GM12878 (cell line): ENCODE results near the gene HSD17B4.

Experiments used
- FOXM1 ChIP-seq: IDR thresholded peaks from 2 replicates; pipeline ENCODE4 v1.6.1; 2012; ENCODE audit warnings: low read depth, mild to moderate bottlenecking, inconsistent platforms, low read length, moderate library complexity
- SRF ChIP-seq, 2 experiments: IDR thresholded peaks; 2 replicates each; pipeline ENCODE4 v1.6.1; 2011; ENCODE audit warnings: low read depth in 2 of 2, low read length in 2 of 2, mild to moderate bottlenecking in 1 of 2, moderate library complexity in 1 of 2
- TF ChIP-seq, protein P1 (sequence below): IDR thresholded peaks from 2 replicates; pipeline ENCODE4 v1.6.1; 2011; ENCODE audit warnings: mild to moderate bottlenecking, low read depth, low read length, moderate library complexity; ENCODE audit not compliant: insufficient replicate concordance
- TF ChIP-seq, protein P2 (sequence below): fragments of 450-650 bp; IDR thresholded peaks from 2 replicates; pipeline ENCODE4 v1.6.1; 2017; ENCODE audit warnings: mild to moderate bottlenecking
- TF ChIP-seq, protein P3 (sequence below), 3 experiments: IDR thresholded peaks in 2 of 3; conservative IDR thresholded peaks in 1 of 3; 2 replicates each; pipeline ENCODE4 v1.5.1; 2011; ENCODE audit warnings: low read depth in 3 of 3, low read length in 3 of 3, mild to moderate bottlenecking in 3 of 3, control low read depth in 2 of 3, moderate library complexity in 2 of 3, inconsistent platforms in 1 of 3, mixed read lengths in 1 of 3; ENCODE audit not compliant: control insufficient read depth in 2 of 3, insufficient read depth in 1 of 3; ENCODE audit errors: extremely low read depth in 1 of 3

DNA sequence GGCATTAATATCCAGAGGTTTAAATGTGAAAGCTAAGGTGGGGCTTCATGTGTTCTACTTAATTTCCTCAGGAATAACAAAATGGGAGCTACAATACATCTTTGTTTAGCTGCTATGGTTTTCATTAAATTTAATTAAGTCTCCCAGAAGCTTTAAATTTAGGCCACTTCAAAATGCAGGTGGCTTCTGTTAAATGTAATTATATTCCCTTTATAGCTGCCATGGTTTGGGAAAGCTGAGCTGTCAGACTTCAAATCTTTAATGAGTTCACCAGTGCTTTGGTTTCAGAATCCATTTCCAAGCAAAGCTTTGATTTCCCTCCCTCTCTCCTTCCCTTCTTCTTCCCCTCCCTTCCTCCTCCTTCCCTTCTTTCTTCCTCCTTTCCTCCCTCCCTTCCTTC is 118.6 kb downstream of the HSD17B4 start:
- TF ChIP-seq, protein P1, sequence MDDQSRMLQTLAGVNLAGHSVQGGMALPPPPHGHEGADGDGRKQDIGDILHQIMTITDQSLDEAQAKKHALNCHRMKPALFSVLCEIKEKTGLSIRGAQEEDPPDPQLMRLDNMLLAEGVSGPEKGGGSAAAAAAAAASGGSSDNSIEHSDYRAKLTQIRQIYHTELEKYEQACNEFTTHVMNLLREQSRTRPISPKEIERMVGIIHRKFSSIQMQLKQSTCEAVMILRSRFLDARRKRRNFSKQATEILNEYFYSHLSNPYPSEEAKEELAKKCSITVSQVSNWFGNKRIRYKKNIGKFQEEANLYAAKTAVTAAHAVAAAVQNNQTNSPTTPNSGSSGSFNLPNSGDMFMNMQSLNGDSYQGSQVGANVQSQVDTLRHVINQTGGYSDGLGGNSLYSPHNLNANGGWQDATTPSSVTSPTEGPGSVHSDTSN = no peak
- TF ChIP-seq, protein P2, sequence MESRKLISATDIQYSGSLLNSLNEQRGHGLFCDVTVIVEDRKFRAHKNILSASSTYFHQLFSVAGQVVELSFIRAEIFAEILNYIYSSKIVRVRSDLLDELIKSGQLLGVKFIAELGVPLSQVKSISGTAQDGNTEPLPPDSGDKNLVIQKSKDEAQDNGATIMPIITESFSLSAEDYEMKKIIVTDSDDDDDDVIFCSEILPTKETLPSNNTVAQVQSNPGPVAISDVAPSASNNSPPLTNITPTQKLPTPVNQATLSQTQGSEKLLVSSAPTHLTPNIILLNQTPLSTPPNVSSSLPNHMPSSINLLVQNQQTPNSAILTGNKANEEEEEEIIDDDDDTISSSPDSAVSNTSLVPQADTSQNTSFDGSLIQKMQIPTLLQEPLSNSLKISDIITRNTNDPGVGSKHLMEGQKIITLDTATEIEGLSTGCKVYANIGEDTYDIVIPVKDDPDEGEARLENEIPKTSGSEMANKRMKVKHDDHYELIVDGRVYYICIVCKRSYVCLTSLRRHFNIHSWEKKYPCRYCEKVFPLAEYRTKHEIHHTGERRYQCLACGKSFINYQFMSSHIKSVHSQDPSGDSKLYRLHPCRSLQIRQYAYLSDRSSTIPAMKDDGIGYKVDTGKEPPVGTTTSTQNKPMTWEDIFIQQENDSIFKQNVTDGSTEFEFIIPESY = no peak
- TF ChIP-seq, protein P3, sequence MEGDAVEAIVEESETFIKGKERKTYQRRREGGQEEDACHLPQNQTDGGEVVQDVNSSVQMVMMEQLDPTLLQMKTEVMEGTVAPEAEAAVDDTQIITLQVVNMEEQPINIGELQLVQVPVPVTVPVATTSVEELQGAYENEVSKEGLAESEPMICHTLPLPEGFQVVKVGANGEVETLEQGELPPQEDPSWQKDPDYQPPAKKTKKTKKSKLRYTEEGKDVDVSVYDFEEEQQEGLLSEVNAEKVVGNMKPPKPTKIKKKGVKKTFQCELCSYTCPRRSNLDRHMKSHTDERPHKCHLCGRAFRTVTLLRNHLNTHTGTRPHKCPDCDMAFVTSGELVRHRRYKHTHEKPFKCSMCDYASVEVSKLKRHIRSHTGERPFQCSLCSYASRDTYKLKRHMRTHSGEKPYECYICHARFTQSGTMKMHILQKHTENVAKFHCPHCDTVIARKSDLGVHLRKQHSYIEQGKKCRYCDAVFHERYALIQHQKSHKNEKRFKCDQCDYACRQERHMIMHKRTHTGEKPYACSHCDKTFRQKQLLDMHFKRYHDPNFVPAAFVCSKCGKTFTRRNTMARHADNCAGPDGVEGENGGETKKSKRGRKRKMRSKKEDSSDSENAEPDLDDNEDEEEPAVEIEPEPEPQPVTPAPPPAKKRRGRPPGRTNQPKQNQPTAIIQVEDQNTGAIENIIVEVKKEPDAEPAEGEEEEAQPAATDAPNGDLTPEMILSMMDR (IDR thresholded peaks at IDR 0.05 in 2 of 3, conservative IDR thresholded peaks at IDR 0.05 in 1 of 3; ENCODE audit: control insufficient read depth in 2 of 3, extremely low read depth in 1 of 3, insufficient read depth in 1 of 3, low read depth in 3 of 3, low read length in 3 of 3) = no peak
- TF ChIP-seq SRF (IDR thresholded peaks at IDR 0.05; ENCODE audit: low read depth in 2 of 2, low read length in 2 of 2) = no peak
- no peak for TF ChIP-seq FOXM1
